Measurements from ENCODE around the gene FEM1C. TPM values are rescaled to one million over a fixed set of nuclear protein-coding genes. Genes with fewer than 3 reads are reported as not detected.

FEM1C gene
- 10 to 100 TPM; 22.0 to 37.9 TPM for total RNA-seq

GRCh38 chr5:115544436-115545350 is at the start of gene FEM1C:
FEM1C (minus strand) TSS chr5:115544775; CDS start chr5:115543493, 1,282 bp downstream.

Small RNA genes lying within 50 kb of the gene (small RNA-seq; reads per million reads assigned to genes)
- 0 reads per million in 2 donors for gene AC008628.1
- gene AC008628.2 = 0 reads per million in 2 donors

Other genes with a start within 250 kb of the FEM1C start
- gene CCDC112, start 248.1 kb downstream of the FEM1C start, total RNA-seq = 1 to 10 TPM; 7.3 to 9.3 TPM
- under 1 TPM; 0.69 to 1.00 TPM for gene TICAM2, start 57.7 kb upstream of the FEM1C start, total RNA-seq
- gene TMED7, start 81.3 kb upstream of the FEM1C start, total RNA-seq = 100 to 1,000 TPM in 1 of 2 donors, 10 to 100 TPM in 1; 83.3 to 123 TPM

All from melanocyte of skin (primary cell).